GM08714 (cell line): Measurements from ENCODE around the gene MTHFD1L.
"Not testable (repeated sequence)": the region's sequence is repeated elsewhere in the genome, so short reads cannot be mapped to it uniquely, and the experiment has no call there.

ENCODE experiments used
- H3K4me3 ChIP-seq: fragments of 200-500 bp; sonication (Bioruptor generic); 2 replicates; pipeline ENCODE4 v1.5.1; 2014; ENCODE audit warnings: mild to moderate bottlenecking, low read length, inconsistent platforms
- ZNF274 ChIP-seq: IDR thresholded peaks from 2 replicates; pipeline ENCODE4 v1.6.1; 2012; ENCODE audit warnings: mild to moderate bottlenecking, low read depth, low read length

The MTHFD1L gene

GRCh38 chr6:150857062-150857944 is 8.2 kb upstream of the MTHFD1L start:
- H3K4me3 ChIP-seq, result no peak overlapping the region
- no peak for TF ChIP-seq ZNF274

- H3K4me3 ChIP-seq, result no peak overlapping the region
- TF ChIP-seq ZNF274, result no peak
Observed at GRCh38 chr6:150857945-150858308, 7.6 kb upstream of the MTHFD1L start.

DNA sequence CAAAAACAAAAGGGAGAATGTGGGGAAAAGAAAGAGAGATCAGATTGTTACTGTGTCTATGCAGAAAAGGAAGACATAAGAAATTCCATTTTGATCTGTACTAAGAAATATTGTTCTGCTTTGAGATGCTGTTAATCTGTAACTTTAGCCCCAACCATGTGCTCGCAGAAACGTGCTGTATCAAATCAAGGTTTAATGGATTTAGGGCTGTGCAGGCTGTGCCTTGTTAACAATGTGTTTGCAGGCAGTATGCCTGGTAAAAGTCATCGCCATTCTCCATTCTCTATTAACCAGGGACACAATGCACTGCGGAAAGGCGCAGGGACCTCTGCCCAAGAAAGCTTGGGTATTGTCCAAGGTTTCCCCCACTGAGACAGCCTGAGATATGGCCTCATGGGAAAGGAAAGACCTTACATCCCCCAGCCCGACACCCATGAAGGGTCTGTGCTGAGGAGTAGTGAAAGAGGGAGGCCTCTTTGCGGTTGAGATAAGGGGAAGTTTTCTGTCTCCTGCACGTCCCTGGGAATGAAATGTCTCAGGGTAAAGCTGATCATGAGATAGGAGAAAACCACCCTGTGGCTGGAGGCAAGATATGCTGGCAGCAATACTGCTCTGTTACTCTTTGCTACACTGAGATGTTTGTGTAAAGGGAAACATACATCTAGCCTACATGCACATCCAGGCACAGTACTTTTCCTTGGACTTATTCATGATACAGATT is 3.9 kb upstream of the MTHFD1L start:
- H3K4me3 ChIP-seq, result not testable (repeated sequence)

DNA sequence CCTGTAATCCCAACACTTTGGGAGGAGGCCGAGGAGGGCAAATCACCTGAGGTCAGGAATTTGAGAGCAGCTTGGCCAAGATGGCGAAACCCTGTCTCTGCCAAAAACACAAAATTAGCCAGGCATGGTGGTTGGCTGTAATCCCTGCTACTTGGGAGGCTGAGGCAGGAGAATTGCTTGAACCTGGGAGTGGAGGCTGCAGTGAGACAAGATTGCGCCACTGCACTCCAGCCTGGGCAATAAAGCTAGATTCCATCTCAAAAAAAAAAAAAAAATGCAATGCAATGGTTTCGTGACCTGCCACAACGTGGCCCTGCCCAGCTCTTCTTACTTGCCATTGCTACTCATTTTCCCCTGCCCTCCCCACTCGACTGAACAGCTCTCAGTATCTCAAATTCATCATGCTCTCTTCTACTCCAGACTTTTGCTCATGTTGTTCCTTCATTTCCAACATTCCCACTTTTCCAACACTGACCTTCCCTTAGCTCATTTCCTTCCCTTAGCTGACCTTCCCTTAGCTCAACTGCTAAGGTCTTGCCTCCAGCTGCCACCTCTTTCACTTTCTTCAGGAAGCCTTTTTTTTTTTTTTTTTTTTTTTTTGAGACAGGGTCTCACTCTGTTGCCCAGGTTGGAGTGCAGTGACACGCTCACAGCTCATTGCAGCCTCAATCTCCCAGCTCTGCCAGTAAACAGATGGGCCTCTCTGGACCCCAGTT is 2.1 kb upstream of the MTHFD1L start:
- TF ChIP-seq ZNF274, result no peak
- H3K4me3 ChIP-seq, result no peak overlapping the region

- TF ChIP-seq ZNF274, result no peak
- H3K4me3 ChIP-seq, result peak overlapping the region; percentile 64; the same call in 1 of the 2 replicates
Observed at GRCh38 chr6:150865043-150865405, 478 bp upstream of the MTHFD1L start.

DNA sequence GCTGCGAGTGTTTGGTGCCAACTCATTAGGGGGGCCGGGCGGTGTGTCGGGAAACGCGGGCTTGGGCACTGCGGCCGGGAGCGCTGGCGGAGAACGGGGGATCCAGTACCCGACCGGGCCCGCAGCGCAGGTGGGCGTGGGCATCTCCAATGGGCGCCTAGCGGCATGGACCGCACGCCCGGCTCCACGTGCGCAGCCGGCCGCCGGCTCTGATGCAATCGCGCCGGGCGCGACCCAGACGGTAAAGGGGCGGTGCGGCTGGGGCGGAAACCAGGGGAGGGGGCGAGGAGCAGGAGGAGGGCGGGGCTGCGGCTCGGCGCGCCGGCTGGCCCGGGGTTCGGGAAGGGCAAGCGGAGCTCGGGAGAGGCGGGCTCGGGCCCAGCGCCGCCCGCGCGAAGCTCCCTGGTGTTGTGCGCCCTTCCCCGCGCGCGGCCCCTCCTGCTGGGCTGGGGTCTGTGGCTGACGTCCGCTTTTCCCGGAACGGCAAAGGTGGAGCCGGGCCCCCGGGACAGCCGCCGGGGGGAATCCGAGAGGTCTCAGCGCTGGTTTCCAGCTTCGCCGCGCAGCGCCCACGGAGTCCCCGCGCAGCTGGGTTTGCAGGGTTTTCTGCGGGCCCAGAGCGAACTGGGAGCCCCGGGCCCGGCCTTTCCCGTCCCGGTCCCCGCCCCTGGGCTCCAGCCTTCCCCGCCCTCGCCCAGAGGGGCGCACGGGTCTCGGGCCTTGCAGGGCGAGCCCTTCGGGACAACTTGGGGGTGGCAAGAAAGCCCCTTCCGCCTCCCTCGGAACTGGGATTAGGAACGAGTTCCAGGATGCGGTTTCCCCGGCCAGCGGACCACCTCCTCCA is 867 bp downstream of the MTHFD1L start:
- H3K4me3 ChIP-seq, result peak overlapping the region; percentile 64
- TF ChIP-seq ZNF274, result no peak

DNA sequence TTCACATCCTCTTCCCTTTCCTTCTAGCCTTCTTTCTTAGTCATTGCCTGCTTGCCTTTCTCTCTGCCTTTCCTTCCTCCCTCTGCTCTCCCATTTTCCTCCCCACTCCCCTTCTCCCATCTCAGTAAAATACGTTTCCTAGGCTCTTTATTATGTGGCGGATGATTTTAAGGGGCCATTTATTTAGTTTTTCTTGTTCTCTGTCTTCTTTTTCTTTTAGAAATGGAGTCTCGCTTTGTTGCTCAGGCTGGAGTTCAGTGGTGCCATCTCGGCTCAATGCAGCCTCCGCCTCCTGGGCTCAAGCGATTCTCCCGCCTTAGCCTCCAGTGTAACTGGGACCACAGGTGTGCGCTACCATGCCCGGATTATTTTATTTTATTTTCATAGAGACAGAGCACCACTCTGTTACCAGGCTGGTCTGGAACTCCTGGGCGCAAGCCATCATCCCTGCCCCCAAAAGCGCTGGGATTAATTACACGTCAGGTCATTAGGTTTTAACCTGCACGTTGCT is 1.5 kb downstream of the MTHFD1L start:
- no peak for TF ChIP-seq ZNF274
- peak overlapping the region; percentile 64 for H3K4me3 ChIP-seq

DNA sequence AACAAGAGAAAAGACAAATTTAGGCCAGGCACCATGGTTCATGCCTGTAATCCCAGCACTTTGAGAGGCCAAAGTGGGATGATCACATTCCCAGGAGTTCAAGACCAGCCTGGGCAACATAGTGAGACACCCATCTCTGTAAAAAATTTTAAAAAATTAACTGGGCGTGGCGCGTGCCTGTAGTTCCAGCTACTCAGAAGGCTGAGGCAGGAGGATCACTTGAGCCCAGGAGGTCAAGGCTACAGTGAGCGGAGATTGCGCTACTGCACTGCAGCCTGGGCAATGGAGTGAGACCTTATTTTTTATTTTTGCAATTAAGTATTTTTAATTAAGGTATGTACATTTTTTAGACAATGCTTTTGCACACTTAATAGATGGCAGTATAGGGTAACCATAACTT is 3.3 kb downstream of the MTHFD1L start:
- TF ChIP-seq ZNF274, result no peak
- no peak overlapping the region for H3K4me3 ChIP-seq

GRCh38 chr6:150874179-150874578 is 8.7 kb downstream of the MTHFD1L start:
- H3K4me3 ChIP-seq, result no peak overlapping the region
- no peak for TF ChIP-seq ZNF274

DNA sequence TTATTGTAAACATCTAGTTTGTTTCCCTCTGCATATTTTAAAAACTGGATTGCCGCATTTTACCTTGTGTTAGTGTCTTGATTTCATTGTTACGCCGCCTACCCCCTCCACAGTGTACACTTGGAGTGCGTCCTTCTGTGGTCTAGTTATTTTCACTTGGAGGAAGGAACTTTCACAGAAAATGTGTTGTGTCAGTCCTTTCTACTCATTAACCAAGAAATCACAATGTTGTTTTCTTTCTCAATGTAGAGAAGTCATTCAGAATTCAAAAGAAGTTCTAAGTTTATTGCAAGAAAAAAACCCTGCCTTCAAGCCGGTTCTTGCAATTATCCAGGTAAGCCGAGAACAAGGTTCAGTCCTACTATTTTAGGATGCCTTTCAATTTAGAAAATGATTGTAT is 10.3 kb downstream of the MTHFD1L start:
- no peak overlapping the region for H3K4me3 ChIP-seq
- TF ChIP-seq ZNF274, result no peak

DNA sequence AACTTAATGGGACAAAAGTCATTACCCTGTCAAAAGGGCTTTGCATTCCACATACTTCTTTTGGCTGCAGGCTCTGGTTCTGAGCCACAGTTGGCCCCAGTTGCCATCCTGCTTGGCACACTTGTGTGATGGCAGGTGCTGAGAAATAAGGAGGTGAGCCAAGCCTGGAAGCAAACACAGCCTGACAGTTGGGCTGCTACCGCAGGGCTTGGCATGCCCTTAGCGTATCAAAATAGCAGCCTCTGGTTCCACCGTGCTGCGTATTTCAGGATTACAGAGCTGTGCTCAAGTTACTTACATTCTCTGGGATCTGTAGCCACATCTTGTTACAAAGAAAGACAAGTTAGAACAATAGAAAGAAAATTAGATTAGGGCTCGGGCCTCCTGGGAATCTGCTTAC is 11.1 kb downstream of the MTHFD1L start:
- TF ChIP-seq ZNF274, result no peak
- H3K4me3 ChIP-seq, result no peak overlapping the region

GRCh38 chr6:150877928-150878327 is 12.4 kb downstream of the MTHFD1L start:
- no peak for TF ChIP-seq ZNF274
- no peak overlapping the region for H3K4me3 ChIP-seq

DNA sequence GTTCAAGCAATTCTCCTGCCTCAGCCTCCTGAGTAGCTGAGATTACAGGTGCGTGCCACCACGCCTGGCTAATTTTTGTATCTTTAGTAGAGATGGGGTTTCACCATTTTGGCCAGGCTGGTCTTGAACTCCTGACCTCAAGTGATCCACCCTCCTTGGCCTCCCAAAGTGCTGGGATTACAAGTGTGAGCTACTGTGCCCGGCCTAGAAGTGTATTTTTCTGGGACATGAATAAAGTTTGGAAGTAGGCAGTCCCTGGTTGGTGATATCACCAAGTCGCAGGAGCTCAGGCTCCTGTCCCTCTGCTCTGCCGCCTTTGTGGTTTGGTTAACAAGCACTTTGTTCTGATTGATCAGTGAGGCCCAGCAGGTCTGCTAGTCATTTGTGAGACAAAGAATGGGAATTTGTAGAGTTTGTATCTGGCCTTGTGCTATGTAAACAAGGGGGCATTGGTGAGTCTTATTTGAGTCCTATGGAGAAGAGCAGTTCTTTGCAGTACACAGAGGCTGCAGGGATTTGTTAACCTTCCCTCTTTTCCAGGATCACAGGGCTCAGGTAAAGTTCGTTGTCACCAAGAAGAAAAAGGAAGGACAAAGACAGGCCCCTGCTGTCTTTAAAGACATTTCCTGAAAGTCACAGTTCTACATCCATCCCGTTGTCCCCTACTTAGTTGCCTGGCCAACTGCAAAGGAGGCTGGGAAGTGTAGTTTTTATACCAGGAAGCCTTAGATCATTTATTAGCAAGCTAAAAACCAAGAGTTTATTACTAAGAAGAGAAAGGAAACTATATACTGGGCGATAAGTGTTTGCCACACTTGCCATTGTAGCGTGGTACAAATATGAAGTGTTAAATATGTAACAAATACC is 13.1 kb downstream of the MTHFD1L start:
- no peak overlapping the region for H3K4me3 ChIP-seq
- no peak for TF ChIP-seq ZNF274
